Hepatic stellate cell (primary cell): ENCODE data around the gene BIN2.
"Not testable (repeated sequence)": the region's sequence is repeated elsewhere in the genome, so short reads cannot be mapped to it uniquely, and the experiment has no call there.

Experiments used
- DNase-seq: peaks from one replicate; pipeline ENCODE4 v3.0.0; 2011; ENCODE audit warnings: low spot score

BIN2 gene

DNA sequence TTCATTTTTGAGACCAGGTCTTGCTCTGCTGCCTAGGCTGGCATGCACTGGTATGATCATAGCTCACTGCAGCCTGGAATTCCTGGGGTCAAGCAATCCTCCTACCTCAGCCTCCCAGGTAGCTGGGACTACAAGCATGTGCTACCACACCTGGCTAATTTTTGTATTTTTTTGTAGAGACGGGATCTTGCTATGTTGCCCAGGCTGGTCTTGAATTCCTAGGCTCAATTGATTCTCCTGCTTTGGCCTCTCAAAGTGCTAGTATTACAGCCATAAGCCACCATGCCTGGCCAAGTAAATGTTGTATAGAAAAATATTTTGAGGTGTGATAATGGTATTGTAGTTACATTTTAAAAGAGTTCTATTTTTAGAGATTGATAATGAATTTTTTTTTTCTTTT lies 12.6 kb downstream of the BIN2 start:
- no peak for DNase-seq

DNA sequence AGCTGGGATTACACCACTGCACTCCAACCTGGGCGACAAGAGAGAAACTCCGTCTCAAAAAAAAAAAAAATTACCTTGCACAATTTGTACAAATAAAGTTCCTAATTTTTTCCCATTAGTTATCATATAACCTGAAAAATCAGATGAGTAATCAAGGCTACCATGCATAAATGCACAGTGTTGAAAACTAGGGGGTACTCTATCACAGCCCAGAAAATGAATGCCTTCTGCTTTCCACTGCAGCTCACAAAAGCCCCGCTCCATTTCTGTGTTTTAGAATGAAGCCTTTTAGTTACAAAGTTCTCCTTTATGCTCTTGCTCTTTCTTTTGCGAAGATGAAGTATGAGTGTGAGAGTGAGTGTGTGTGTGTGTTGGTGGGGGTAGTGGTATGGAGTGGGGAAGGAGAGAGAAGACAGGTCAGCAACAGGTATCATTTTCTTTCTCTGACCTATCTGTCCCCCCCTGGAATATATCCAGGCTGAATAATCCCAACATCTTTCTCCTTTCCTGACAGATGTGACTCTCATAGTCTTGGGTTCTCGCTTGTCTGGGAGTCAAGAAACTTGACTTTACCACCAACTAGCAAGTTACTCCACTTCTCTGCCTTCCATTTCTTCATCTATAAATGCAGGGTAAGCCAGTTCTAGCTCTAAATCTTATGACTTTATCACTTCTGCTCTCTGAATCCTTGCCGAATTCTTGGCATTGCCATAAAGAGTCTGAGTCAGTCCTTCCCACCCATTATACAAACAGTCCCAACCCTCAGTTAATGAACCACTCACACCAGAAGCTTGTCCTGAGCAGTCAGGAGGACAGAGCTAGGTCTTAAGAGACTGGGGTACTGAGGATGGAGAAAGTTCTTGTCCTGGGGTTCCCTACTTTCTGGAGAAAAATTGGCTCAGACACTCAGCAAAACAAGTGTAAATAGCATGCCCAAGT lies 16.1 kb downstream of the BIN2 start:
- DNase-seq: peak; percentile 76

DNA sequence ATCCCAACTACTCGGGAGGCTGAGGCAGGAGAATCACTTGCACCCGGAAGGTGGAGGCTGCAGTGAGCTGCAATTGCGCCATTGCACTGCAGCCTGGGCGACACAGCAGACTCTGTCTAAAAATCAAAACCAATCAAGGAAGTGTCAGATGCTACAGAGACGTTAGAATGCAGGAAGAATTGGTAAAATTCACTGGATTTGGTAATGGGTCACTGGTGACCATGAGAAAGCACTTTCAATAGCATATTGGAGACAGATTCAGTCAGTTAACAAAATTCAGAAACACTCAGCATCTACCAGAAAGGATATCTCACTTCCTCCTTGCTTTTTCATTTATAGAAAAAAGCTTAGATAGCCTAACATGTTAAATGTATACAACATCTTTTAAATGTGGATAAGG lies 17.5 kb downstream of the BIN2 start:
- no peak for DNase-seq

DNA sequence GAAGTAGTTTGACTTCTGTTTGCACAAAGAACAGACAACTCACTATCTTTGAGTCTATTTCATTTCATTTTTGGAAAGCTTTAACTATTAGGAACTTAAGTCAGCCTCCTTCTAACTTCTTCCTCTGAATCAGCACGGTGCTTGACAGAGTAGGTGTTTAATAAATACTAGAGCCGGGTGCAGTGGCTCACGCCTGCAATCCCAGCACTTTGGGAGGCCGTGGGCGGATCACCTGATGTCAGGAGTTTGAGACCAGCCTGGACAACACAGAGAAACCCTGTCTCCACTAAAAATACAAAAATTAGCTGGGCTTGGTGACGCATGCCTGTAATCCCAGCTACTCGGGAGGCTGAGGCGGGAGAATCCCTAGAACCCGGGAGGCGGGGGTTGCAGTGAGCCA lies 23.2 kb downstream of the BIN2 start:
- not testable (repeated sequence) for DNase-seq

- no peak for DNase-seq
Measured at GRCh38 chr12:51295651-51296050, 28.3 kb downstream of the BIN2 start.

GRCh38 chr12:51294097-51294496 lies 29.9 kb downstream of the BIN2 start:
- DNase-seq: not testable (repeated sequence)

DNA sequence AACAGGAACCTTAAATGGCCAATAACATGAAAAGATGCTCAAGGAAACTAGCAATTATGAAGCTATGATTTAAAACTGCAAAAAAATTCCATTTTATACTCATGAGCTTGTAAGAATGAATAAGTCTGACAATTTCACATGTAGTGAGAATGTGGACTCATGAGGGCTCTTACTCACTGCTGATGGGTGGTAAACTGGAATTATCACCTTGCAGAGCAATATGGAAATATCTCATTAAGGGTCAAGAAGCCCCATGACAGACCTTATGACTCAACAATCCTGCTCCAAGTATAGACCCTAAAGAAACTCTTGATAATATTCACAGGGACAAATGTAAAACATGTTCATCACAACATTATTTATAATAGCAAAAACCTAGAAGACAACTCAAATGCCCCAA lies 30.3 kb downstream of the BIN2 start:
- no peak for DNase-seq

- not testable (repeated sequence) for DNase-seq
Measured at GRCh38 chr12:51291603-51292513, 32.1 kb downstream of the BIN2 start.

GRCh38 chr12:51285843-51286242 lies 38.1 kb downstream of the BIN2 start:
- DNase-seq: no peak

DNA sequence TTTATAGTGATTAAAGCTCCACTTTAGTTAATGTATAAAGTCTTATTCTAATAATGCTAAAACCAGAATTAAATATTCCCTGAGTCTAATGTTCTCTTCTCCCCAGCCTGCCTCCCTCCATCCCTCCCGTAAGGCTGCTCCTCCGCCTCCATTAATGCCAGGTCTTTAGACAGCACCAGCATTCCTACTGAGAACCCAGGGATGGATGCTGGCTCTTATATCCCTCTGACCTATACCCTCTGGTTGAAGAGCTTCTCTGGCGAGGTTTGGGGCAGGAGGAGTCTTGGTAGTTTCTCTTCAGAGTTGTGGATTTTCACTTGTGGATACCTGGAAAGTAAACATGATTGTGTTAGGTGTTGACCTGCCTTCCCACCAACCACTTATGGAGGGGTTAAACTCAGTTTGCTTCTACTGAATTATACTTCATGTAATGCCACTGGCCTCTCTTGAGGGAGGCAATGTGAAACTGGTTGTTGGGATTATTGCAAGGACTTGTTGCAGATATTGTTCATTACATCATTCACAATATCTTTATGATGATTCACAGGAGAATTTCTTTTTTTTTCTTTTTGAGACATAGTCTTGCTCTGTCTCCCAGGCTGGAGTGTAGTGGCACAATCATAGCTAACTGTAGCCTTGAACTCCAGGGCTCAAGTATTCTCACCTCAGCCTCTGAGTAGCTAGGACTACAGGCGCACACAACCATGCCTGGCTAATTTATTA lies 42.6 kb downstream of the BIN2 start:
- DNase-seq: peak; percentile 69

DNA sequence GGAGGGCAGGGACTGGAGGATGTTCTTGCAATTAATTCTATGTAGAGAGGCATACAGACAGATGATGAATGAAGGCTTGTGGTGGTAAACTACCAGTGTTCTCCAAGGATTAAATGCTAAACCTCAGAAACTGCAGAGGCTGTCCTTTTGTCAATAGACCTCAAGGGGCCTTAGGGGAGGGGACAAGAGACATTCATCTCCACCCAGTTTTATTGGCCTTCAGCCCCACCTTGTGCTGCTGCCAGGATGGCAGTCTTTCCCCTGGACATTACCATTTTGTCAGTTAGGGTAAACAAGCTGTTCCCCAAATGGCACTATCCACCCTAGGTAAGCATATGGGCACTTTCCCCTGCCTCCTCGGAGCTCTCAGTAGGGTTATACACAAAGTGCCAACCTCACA lies 48.9 kb downstream of the BIN2 start:
- DNase-seq: no peak

DNA sequence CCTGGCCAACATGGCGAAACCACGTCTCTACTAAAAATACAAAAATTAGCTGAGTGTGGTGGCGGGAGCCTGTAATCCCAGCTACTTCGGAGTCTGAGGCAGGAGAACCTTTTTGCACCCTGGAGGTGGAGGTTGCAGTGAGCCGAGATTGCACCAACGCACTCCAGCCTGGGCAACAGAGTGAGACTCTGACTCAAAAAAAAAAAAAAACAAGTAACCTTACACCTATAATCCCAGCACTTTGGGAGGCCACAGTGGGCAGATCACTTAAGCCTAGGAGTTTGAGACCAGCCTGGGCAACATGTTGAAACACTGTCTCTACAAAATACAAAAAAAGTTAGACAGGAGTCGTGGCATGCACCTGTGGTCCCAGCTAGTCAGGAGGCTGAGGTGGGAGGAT lies 51.2 kb downstream of the BIN2 start:
- DNase-seq: not testable (repeated sequence)

- peak; percentile 75 for DNase-seq
Measured at GRCh38 chr12:51270951-51271518, 52.9 kb downstream of the BIN2 start.

GRCh38 chr12:51270067-51270950 lies 53.7 kb downstream of the BIN2 start, which contains the start of gene SMAGP:
TSS of gene SMAGP (minus strand) at chr12:51270415. CDS start at chr12:51269278, 1,137 bp downstream.
- peak; percentile 60 for DNase-seq

DNA sequence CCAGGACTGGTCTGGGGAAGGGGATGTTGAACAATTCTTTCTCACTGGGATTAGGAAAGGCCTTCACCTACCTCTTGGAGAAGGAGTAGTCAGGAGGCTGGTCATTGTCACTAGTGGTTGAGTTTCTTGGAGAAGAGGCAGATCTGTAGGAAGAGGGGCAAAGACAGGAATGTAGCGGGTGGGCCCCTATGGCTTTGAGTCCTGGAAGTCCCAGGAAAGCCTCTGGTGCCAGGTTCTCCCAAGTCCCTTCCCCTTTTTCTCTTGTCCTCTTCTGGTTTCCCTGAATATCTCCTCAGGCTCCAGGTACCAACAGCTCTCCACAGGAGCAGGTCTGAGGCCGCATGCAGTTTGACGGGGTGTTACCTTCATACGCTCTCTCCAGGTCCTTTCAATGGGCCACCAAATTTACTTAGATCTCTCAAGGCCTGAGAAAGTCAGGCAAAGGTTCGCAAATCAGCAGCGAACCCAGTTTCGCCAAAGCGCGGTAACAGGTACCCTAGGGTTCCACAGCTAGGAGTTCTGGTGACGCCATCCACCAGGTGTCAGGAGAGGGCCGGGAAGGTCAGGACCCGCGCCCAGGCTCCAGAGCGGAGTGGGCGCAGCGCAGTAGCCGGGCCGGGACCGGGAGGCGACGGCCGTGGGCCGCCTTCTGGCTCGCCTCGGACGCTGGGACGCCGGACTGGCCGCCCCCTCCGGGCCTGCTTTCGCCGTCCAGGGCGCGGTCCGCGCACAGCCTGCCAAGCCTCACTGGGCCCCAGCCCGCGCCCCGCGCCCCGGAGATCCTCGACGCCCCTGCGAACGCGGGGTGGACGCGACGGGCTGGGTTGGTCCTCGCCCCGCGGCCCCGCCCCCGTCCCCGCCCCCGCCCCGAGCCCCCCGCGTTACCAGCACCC lies 54.6 kb downstream of the BIN2 start:
- peak; percentile 33 for DNase-seq

GRCh38 chr12:51265024-51265423 lies 59.0 kb downstream of the BIN2 start:
- no peak for DNase-seq

- DNase-seq: no peak
Measured at GRCh38 chr12:51264297-51264696, 59.7 kb downstream of the BIN2 start.

DNA sequence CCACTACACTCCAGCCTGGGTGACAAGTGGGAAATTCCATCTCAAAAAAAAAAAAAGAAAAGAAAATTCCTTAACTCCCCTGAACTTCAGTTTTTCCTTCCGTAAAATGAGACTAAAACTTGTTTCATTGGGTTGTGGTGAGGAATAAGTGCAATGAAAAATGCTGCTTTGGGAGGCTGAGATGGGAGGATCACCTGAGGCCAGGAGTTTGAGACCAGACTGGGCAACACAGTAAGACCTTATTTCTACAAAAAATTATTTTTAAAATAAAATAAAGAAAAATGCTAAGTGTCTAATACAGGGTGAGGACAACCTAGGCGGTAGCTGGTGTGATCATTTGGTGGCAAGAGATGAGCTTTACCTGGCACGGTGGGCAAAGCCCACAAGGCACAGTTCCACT lies 60.6 kb downstream of the BIN2 start:
- no peak for DNase-seq

DNA sequence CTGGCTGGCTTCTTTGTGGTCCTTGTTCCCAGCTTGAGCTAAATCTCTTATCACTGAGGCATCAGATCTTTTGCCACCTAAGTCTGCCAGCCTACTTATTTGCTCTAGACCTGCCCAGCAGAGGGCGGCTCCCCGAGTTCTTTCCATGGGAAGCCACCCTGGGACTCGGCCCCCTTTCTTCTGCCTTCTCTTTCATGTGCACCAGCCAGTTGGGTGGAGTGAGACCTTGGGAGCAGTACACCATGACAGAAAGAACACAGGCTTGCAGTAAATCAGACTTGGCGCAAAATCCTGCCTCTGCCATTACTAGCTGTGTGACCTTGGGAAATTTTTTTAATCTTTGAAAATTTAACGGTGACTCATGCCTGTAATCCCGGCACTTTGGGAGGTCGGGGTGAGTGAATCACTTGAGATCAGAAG lies 61.2 kb downstream of the BIN2 start:
- DNase-seq: no peak

DNA sequence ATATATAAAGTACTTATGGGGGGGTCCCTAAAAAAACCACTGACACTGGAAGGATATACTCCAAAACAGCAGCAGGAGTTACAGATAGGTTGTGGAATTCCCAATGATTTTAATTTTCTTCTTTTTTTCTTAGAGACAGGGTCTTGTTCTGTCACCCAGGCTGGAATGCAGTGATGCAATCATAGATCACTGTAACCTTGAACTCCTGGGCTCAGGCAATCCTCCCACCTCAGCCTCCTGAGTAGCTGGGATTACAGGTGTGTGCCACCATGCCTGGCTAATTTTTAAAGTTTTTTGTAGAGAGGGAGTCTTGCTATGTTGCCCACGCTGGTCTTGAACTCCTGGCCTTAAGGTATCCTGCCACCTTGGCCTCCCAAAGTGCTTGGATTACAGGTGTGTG lies 64.4 kb downstream of the BIN2 start:
- DNase-seq: not testable (repeated sequence)
